ENCODE data around the gene PTPA. TPM values are rescaled to one million over a fixed set of nuclear protein-coding genes. Genes with fewer than 3 reads are reported as not detected.

Gene PTPA
- total and polyA plus RNA-seq, 9 of the 15 experiments (the other 6 are each of a cell fraction or from before 2014, with no cell fraction given): 1.7 to 121 (median 72.6) TPM

- no peaks in the 10 kb centered on the region for H3K79me2 ChIP-seq (ENCODE audit: control insufficient read depth, insufficient read depth, low read length)
- POLR2A ChIA-PET: interaction anchor here (0.9 to 1.0 kb wide), 3 partner anchors 9 to 274 kb away, joined by 3 to 5 read pairs (median 3); partner anchors contain the start of gene SPOUT1
- DNase-seq (ENCODE audit: extremely low read depth in 1 of 4, low spot score in 3 of 4) (no peak), ATAC-seq (peak; percentile 5; the same call in 2 of the 3 replicates), FAIRE-seq (no peak)
- no peak overlapping the region for H3K9ac ChIP-seq (ENCODE audit: insufficient read depth in 1 of 2, low read depth in 2 of 2, low read length in 2 of 2)
- BruUV-seq (replicated peaks): no TSS peak
- WGBS (ENCODE audit: insufficient coverage, low coverage, missing lambda C conversion rate): 57% methylated on average over 4 of the region's 4 CpGs
- peaks cover 3% of the 10 kb centered on the region for H3K9me1 ChIP-seq (ENCODE audit: control insufficient read depth, insufficient read depth, low read length)
- H3K27ac ChIP-seq (ENCODE audit: extremely low read depth, low read depth, low read length): no peak overlapping the region
- peaks cover 14 to 40% of the 10 kb centered on the region in 2 experiments for H3K4me1 ChIP-seq (replicated peaks in 1 of 2; ENCODE audit: control insufficient read depth in 2 of 2, insufficient read depth in 2 of 2, low read length in 2 of 2)
- no peaks in the 10 kb centered on the region for H4K20me1 ChIP-seq (replicated peaks; ENCODE audit: control insufficient read depth, insufficient read depth, low read length)
- intact Hi-C loops (cut with micrococcal nuclease): no loop called here
- peaks cover 3% of the 10 kb centered on the region; the same call in 1 of the 3 replicates for H3K36me3 ChIP-seq (ENCODE audit: control insufficient read depth, insufficient read depth, low read length)
- no peak overlapping the region for H3K4me2 ChIP-seq (ENCODE audit: insufficient read depth, low read length)
- no peak overlapping the region for H3K4me3 ChIP-seq
- in situ Hi-C loops (cut with MboI): no loop called here
- CTCF ChIA-PET (ENCODE audit: low intra/inter-chr PET ratio): no interaction called here
- H2AFZ ChIP-seq (ENCODE audit: low read depth, low read length): 0 out of 2 replicates have a peak overlapping the region, but pooled peaks have one; percentile 28
- no peaks in the 10 kb centered on the region for H3K9me3 ChIP-seq (replicated peaks; ENCODE audit: control insufficient read depth, insufficient read depth, low read depth, low read length)
- H3K27me3 ChIP-seq (ENCODE audit: control insufficient read depth in 2 of 2, insufficient read depth in 2 of 2, low read length in 2 of 2): no peaks in the 10 kb centered on the region
- no peak for TF ChIP-seq PRMT5 (CRISPR knock-in tag; IDR thresholded peaks at IDR 0.05)
- no peak for TF ChIP-seq ZBTB2 (IDR thresholded peaks at IDR 0.05)
- no peak for TF ChIP-seq JUN (IDR thresholded peaks at IDR 0.05; ENCODE audit: borderline replicate concordance, low read depth, low read length)
- no peak for TF ChIP-seq JUN (CRISPR knock-in tag; IDR thresholded peaks at IDR 0.05; ENCODE audit: borderline replicate concordance)
- no peak for TF ChIP-seq MYC (IDR thresholded peaks at IDR 0.05; ENCODE audit: low read depth, low read length)
- no peak for TF ChIP-seq MYC (CRISPR knock-in tag; IDR thresholded peaks at IDR 0.05; ENCODE audit: borderline replicate concordance, low read depth)
- TF ChIP-seq TEAD1 (CRISPR knock-in tag; IDR thresholded peaks at IDR 0.05): no peak
- TF ChIP-seq HDAC1 (IDR thresholded peaks at IDR 0.05): no peak
- TF ChIP-seq MYBL2 (IDR thresholded peaks at IDR 0.05; ENCODE audit: low read depth): no peak
- no peak for TF ChIP-seq MYBL2 (CRISPR knock-in tag; IDR thresholded peaks at IDR 0.05; ENCODE audit: borderline replicate concordance)
- TF ChIP-seq MGA (IDR thresholded peaks at IDR 0.05): no peak
Measured at GRCh38 chr9:129103595-129103965, 7.6 kb upstream of the PTPA start.
